ENCODE measurements around the gene HEPN1. TPM values are rescaled to one million over a fixed set of nuclear protein-coding genes. Genes with fewer than 3 reads are reported as not detected.

The HEPN1 gene
- total RNA-seq, 1 experiment from 2014 or later = not detected

DNA sequence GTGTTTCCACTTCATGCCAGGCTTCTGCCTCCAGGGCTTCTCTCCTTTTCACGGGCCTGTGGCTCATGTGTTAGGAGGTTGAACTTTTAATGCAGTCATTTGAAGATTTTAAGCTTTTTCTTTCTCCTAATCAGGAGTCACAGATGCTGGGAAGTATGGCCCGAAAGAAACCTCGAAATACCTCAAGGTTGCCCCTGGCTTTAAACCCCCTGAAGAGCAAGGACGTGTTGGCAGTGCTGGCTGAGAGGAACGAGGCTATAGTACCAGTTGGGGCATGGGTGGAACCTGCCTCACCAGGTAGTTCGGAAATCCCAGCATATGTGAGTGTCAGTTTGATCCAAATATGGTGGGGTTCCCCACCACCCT lies 35.5 kb downstream of the HEPN1 start:
- ATAC-seq (no peak), DNase-seq (ENCODE audit: low spot score) (no peak)
- no peak overlapping the region for H3K4me3 Mint-ChIP-seq
- no peak overlapping the region for H3K27ac Mint-ChIP-seq
- H3K9me3 Mint-ChIP-seq = peaks cover under 1% of the 10 kb centered on the region; the same call in 1 of the 2 replicates
- POLR2A ChIA-PET = no interaction called here
- no peaks in the 10 kb centered on the region for H3K4me1 Mint-ChIP-seq
- CTCF ChIA-PET = interaction anchor here (1.0 to 1.8 kb wide), 8 partner anchors 20 to 498 kb away, joined by 4 to 29 read pairs (median 6); no protein-coding TSS in a partner anchor
- no peaks in the 10 kb centered on the region; the same call in 1 of the 2 replicates for H3K27me3 Mint-ChIP-seq (ENCODE audit: low read depth)
- H3K36me3 Mint-ChIP-seq = no peaks in the 10 kb centered on the region
- TF ChIP-seq CREM (CRISPR knock-in tag; IDR thresholded peaks at IDR 0.05) (no peak), FOXK1 (CRISPR knock-in tag; IDR thresholded peaks at IDR 0.05) (no peak), MYBL2 (CRISPR knock-in tag; IDR thresholded peaks at IDR 0.05) (no peak), IRF2 (CRISPR knock-in tag; IDR thresholded peaks at IDR 0.05; ENCODE audit: borderline replicate concordance, low read depth) (no peak), ZNF512 (CRISPR knock-in tag; IDR thresholded peaks at IDR 0.05; ENCODE audit: borderline replicate concordance) (no peak), JAZF1 (CRISPR knock-in tag; IDR thresholded peaks at IDR 0.05) (no peak), ZNF219 (CRISPR knock-in tag; IDR thresholded peaks at IDR 0.05; ENCODE audit: borderline replicate concordance) (no peak), PRRX2 (CRISPR knock-in tag; IDR thresholded peaks at IDR 0.05) (no peak), ARID4B (CRISPR knock-in tag; IDR thresholded peaks at IDR 0.05; ENCODE audit: borderline replicate concordance) (no peak), CDX4 (CRISPR knock-in tag; IDR thresholded peaks at IDR 0.05; ENCODE audit: borderline replicate concordance) (no peak), ETV6 (CRISPR knock-in tag; IDR thresholded peaks at IDR 0.05) (no peak), ZNF671 (CRISPR knock-in tag; IDR thresholded peaks at IDR 0.05) (no peak), ESRRA (CRISPR knock-in tag; IDR thresholded peaks at IDR 0.05; ENCODE audit: borderline replicate concordance) (no peak), ATF2 (CRISPR knock-in tag; IDR thresholded peaks at IDR 0.05; ENCODE audit: borderline replicate concordance, low read depth) (no peak), ZNF232 (CRISPR knock-in tag; IDR thresholded peaks at IDR 0.05) (no peak)
- TF ChIP-seq, protein P1, sequence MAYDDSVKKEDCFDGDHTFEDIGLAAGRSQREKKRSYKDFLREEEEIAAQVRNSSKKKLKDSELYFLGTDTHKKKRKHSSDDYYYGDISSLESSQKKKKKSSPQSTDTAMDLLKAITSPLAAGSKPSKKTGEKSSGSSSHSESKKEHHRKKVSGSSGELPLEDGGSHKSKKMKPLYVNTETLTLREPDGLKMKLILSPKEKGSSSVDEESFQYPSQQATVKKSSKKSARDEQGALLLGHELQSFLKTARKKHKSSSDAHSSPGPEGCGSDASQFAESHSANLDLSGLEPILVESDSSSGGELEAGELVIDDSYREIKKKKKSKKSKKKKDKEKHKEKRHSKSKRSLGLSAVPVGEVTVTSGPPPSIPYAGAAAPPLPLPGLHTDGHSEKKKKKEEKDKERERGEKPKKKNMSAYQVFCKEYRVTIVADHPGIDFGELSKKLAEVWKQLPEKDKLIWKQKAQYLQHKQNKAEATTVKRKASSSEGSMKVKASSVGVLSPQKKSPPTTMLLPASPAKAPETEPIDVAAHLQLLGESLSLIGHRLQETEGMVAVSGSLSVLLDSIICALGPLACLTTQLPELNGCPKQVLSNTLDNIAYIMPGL (CRISPR knock-in tag; IDR thresholded peaks at IDR 0.05) = no peak
- TF ChIP-seq, protein P2, sequence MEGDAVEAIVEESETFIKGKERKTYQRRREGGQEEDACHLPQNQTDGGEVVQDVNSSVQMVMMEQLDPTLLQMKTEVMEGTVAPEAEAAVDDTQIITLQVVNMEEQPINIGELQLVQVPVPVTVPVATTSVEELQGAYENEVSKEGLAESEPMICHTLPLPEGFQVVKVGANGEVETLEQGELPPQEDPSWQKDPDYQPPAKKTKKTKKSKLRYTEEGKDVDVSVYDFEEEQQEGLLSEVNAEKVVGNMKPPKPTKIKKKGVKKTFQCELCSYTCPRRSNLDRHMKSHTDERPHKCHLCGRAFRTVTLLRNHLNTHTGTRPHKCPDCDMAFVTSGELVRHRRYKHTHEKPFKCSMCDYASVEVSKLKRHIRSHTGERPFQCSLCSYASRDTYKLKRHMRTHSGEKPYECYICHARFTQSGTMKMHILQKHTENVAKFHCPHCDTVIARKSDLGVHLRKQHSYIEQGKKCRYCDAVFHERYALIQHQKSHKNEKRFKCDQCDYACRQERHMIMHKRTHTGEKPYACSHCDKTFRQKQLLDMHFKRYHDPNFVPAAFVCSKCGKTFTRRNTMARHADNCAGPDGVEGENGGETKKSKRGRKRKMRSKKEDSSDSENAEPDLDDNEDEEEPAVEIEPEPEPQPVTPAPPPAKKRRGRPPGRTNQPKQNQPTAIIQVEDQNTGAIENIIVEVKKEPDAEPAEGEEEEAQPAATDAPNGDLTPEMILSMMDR (IDR thresholded peaks at IDR 0.05) = no peak
- TF ChIP-seq, protein P3, sequence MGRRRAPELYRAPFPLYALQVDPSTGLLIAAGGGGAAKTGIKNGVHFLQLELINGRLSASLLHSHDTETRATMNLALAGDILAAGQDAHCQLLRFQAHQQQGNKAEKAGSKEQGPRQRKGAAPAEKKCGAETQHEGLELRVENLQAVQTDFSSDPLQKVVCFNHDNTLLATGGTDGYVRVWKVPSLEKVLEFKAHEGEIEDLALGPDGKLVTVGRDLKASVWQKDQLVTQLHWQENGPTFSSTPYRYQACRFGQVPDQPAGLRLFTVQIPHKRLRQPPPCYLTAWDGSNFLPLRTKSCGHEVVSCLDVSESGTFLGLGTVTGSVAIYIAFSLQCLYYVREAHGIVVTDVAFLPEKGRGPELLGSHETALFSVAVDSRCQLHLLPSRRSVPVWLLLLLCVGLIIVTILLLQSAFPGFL (CRISPR knock-in tag; IDR thresholded peaks at IDR 0.05; ENCODE audit: borderline replicate concordance) = no peak
- TF ChIP-seq, protein P4, sequence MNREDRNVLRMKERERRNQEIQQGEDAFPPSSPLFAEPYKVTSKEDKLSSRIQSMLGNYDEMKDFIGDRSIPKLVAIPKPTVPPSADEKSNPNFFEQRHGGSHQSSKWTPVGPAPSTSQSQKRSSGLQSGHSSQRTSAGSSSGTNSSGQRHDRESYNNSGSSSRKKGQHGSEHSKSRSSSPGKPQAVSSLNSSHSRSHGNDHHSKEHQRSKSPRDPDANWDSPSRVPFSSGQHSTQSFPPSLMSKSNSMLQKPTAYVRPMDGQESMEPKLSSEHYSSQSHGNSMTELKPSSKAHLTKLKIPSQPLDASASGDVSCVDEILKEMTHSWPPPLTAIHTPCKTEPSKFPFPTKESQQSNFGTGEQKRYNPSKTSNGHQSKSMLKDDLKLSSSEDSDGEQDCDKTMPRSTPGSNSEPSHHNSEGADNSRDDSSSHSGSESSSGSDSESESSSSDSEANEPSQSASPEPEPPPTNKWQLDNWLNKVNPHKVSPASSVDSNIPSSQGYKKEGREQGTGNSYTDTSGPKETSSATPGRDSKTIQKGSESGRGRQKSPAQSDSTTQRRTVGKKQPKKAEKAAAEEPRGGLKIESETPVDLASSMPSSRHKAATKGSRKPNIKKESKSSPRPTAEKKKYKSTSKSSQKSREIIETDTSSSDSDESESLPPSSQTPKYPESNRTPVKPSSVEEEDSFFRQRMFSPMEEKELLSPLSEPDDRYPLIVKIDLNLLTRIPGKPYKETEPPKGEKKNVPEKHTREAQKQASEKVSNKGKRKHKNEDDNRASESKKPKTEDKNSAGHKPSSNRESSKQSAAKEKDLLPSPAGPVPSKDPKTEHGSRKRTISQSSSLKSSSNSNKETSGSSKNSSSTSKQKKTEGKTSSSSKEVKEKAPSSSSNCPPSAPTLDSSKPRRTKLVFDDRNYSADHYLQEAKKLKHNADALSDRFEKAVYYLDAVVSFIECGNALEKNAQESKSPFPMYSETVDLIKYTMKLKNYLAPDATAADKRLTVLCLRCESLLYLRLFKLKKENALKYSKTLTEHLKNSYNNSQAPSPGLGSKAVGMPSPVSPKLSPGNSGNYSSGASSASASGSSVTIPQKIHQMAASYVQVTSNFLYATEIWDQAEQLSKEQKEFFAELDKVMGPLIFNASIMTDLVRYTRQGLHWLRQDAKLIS (CRISPR knock-in tag; IDR thresholded peaks at IDR 0.05; ENCODE audit: borderline replicate concordance) = no peak
